ENCODE data around the gene DAB1. TPM values are rescaled to one million over a fixed set of nuclear protein-coding genes. Genes with fewer than 3 reads are reported as not detected.

Gene DAB1
- total RNA-seq, 1 experiment from 2014 or later, result not detected

GRCh38 chr1:57362480-57362879, 61.4 kb downstream of the DAB1 start:
- ChIA-PET RAD21 (ENCODE audit: low non-redundant PET in 1 of 2, low total read pairs in 2 of 2, uncharacterized antibody in 2 of 2, unreplicated experiment in 2 of 2) (no interaction called here), POLR2A (no interaction called here), CTCF (no interaction called here)
- Histone ChIP-seq H3K79me2 (ENCODE audit: insufficient read depth, low read length) (no peaks in the 10 kb centered on the region), H3K4me3 (replicated peaks in 1 of 2; ENCODE audit: low read depth in 1 of 2, low read length in 2 of 2) (no peak overlapping the region), H3K4me1 (ENCODE audit: control insufficient read depth in 1 of 2, insufficient read depth in 2 of 2, low read length in 2 of 2) (no peaks in the 10 kb centered on the region), H2AFZ (ENCODE audit: low read depth, low read length, poor library complexity, severe bottlenecking) (no peak overlapping the region), H3K27me3 (ENCODE audit: insufficient read depth, low read length) (no peaks in the 10 kb centered on the region), H3K36me3 (ENCODE audit: control insufficient read depth in 1 of 2, insufficient read depth in 2 of 2, low read length in 2 of 2) (no peaks in the 10 kb centered on the region), H3K9me2 (ENCODE audit: insufficient read depth) (no peaks in the 10 kb centered on the region), H3K4me2 (ENCODE audit: low read length) (no peak overlapping the region), H4K20me1 (ENCODE audit: insufficient read depth) (no peaks in the 10 kb centered on the region), H3K9ac (ENCODE audit: low read length) (no peak overlapping the region), H3K9me3 (ENCODE audit: control insufficient read depth in 1 of 2, insufficient read depth in 1 of 2, low read depth in 1 of 2, low read length in 2 of 2) (no peaks in the 10 kb centered on the region), H3K27ac (ENCODE audit: low read depth, low read length) (no peak overlapping the region)
- DNase-seq (ENCODE audit: low read depth, low spot score), result no peak
- BruUV-seq (replicated peaks), result no TSS peak
- intact Hi-C loops (cut with micrococcal nuclease), result no loop called here
- ATAC-seq, result no peak
- TF ChIP-seq JUND (IDR thresholded peaks at IDR 0.05) (no peak), ATF3 (IDR thresholded peaks at IDR 0.05) (no peak), CBX3 (IDR thresholded peaks at IDR 0.05; ENCODE audit: low read depth) (no peak), EGR1 (IDR thresholded peaks at IDR 0.05; ENCODE audit: low read depth) (no peak), POLR2A (IDR thresholded peaks at IDR 0.05; ENCODE audit: borderline replicate concordance, extremely low read depth, insufficient read depth, insufficient read length) (no peak), RAD21 (IDR thresholded peaks at IDR 0.05; ENCODE audit: low read depth) (no peak), FOSL1 (IDR thresholded peaks at IDR 0.05; ENCODE audit: low read depth) (no peak), TCF7L2 (IDR thresholded peaks at IDR 0.05; ENCODE audit: borderline replicate concordance, extremely low read depth, insufficient read depth, insufficient read length) (no peak)
- TF ChIP-seq, protein P1, sequence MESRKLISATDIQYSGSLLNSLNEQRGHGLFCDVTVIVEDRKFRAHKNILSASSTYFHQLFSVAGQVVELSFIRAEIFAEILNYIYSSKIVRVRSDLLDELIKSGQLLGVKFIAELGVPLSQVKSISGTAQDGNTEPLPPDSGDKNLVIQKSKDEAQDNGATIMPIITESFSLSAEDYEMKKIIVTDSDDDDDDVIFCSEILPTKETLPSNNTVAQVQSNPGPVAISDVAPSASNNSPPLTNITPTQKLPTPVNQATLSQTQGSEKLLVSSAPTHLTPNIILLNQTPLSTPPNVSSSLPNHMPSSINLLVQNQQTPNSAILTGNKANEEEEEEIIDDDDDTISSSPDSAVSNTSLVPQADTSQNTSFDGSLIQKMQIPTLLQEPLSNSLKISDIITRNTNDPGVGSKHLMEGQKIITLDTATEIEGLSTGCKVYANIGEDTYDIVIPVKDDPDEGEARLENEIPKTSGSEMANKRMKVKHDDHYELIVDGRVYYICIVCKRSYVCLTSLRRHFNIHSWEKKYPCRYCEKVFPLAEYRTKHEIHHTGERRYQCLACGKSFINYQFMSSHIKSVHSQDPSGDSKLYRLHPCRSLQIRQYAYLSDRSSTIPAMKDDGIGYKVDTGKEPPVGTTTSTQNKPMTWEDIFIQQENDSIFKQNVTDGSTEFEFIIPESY (IDR thresholded peaks at IDR 0.05; ENCODE audit: extremely low read depth, insufficient replicate concordance, low read length), result no peak
- TF ChIP-seq, protein P2, sequence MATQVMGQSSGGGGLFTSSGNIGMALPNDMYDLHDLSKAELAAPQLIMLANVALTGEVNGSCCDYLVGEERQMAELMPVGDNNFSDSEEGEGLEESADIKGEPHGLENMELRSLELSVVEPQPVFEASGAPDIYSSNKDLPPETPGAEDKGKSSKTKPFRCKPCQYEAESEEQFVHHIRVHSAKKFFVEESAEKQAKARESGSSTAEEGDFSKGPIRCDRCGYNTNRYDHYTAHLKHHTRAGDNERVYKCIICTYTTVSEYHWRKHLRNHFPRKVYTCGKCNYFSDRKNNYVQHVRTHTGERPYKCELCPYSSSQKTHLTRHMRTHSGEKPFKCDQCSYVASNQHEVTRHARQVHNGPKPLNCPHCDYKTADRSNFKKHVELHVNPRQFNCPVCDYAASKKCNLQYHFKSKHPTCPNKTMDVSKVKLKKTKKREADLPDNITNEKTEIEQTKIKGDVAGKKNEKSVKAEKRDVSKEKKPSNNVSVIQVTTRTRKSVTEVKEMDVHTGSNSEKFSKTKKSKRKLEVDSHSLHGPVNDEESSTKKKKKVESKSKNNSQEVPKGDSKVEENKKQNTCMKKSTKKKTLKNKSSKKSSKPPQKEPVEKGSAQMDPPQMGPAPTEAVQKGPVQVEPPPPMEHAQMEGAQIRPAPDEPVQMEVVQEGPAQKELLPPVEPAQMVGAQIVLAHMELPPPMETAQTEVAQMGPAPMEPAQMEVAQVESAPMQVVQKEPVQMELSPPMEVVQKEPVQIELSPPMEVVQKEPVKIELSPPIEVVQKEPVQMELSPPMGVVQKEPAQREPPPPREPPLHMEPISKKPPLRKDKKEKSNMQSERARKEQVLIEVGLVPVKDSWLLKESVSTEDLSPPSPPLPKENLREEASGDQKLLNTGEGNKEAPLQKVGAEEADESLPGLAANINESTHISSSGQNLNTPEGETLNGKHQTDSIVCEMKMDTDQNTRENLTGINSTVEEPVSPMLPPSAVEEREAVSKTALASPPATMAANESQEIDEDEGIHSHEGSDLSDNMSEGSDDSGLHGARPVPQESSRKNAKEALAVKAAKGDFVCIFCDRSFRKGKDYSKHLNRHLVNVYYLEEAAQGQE (IDR thresholded peaks at IDR 0.05; ENCODE audit: low read depth), result no peak
- TF ChIP-seq, protein P3, sequence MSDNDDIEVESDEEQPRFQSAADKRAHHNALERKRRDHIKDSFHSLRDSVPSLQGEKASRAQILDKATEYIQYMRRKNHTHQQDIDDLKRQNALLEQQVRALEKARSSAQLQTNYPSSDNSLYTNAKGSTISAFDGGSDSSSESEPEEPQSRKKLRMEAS (IDR thresholded peaks at IDR 0.05), result no peak

Measured in HCT116 (cell line).